GM06990 (cell line): ENCODE results near the gene NOL4L.

ENCODE experiments used
- DNase-seq: peaks from one replicate; pipeline ENCODE4 v3.0.0-alpha.2; 2011; ENCODE audit not compliant: insufficient read length; ENCODE audit errors: extremely low read depth
- H3K27me3 ChIP-seq: replicated peaks from 2 replicates; pipeline ENCODE4 v1.6.0; 2011; ENCODE audit warnings: low read length; ENCODE audit not compliant: control insufficient read depth, insufficient read depth
- H3K36me3 ChIP-seq: 2 replicates; pipeline ENCODE4 v1.5.1; 2011; ENCODE audit warnings: low read length; ENCODE audit not compliant: control insufficient read depth, insufficient read depth
- H3K4me3 ChIP-seq: replicated peaks from 2 replicates; pipeline ENCODE4 v1.5.1; 2011; ENCODE audit warnings: low read depth, mild to moderate bottlenecking, control low read depth, low read length
- CTCF ChIP-seq: IDR thresholded peaks from 2 replicates; pipeline ENCODE4 v1.5.1; 2011; ENCODE audit warnings: low read length, control low read depth, mild to moderate bottlenecking, inconsistent platforms; ENCODE audit not compliant: insufficient read depth, poor library complexity, severe bottlenecking

NOL4L gene

GRCh38 chr20:32448306-32449056, 136.7 kb downstream of the NOL4L start:
- TF ChIP-seq CTCF: no peak
- H3K4me3 ChIP-seq: no peak overlapping the region
- H3K36me3 ChIP-seq: peaks cover 7% of the 10 kb centered on the region
- no peaks in the 10 kb centered on the region for H3K27me3 ChIP-seq
- DNase-seq: no peak

GRCh38 chr20:32447136-32448027, 137.8 kb downstream of the NOL4L start:
- Histone ChIP-seq H3K36me3 (peaks cover 7% of the 10 kb centered on the region), H3K4me3 (no peak overlapping the region), H3K27me3 (no peaks in the 10 kb centered on the region)
- no peak for DNase-seq
- no peak for TF ChIP-seq CTCF

- H3K4me3 ChIP-seq: no peak overlapping the region
- peaks cover 8% of the 10 kb centered on the region for H3K36me3 ChIP-seq
These were observed 138.6 kb downstream of the NOL4L start for GRCh38 chr20:32446301-32447100.

GRCh38 chr20:32445539-32446273, 139.4 kb downstream of the NOL4L start:
- H3K4me3 ChIP-seq: no peak overlapping the region
- H3K27me3 ChIP-seq: no peaks in the 10 kb centered on the region
- peaks cover 8% of the 10 kb centered on the region for H3K36me3 ChIP-seq
- TF ChIP-seq CTCF: no peak
- no peak for DNase-seq

More at GRCh38 chr20:32446301-32447100, 138.6 kb downstream of the NOL4L start:
- no peak for TF ChIP-seq CTCF
- no peak for DNase-seq
- H3K27me3 ChIP-seq: no peaks in the 10 kb centered on the region
